HG03025 (cell line): Measurements from ENCODE around the gene IP6K3.

Experiments used
- ATAC-seq: cut with Tn5 transposase; IDR thresholded peaks from one replicate; pipeline ENCODE4 v1.9.1; 2021; ENCODE audit warnings: mild to moderate bottlenecking, moderate library complexity; ENCODE audit not compliant: unreplicated experiment, low FRiP score

The IP6K3 gene

DNA sequence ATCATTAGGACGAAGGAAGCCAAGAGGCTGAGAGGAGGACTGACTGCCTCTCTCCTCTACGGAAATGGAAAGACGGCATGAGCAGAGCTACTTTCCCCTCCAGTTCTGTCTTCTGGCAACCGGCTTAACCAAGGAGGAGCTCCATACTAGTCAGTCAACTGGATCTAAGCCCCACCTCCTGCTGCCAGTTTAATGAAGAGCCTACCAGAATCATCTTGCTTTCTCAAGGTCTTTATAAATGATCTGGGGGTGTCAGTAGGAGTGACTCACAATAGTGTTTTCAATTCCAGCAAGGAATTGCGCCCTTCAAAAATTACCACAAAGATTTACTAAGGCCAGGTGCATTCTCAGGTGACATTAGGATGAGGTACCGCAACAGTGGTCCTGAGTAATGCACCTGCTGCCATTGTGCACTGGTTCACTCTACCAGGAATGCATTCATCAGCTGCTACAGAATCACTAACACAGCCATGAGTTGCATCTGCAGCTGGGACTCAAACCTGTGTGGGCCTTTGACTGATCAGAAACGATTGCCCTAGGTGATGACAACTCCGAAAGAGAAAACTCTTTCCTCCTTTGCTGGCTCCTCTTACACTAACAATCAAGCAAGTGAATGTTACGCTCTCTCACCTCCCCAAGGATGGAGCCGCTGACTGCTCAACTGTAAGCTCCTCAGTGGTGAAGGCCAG lies 38.0 kb downstream of the IP6K3 start:
- ATAC-seq = no peak

DNA sequence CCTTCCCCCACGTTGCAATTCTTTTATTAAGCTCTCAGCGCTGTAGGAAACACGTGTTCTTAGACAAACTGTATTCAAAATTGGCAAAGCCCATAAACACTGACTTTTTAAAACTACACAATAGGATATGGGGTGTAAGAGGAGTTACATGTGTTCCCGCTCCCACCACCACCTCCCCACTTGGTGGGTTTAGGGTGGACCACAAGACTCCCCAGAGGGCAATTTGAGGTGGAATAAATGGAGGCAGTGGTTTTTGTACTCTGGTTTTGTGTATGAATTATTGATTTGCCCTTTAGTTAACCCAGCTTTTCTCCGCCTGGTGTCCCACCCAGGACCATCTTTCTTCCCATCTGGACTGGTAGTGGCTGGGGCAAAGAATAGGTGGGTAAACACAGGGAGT lies 38.9 kb downstream of the IP6K3 start:
- no peak for ATAC-seq

DNA sequence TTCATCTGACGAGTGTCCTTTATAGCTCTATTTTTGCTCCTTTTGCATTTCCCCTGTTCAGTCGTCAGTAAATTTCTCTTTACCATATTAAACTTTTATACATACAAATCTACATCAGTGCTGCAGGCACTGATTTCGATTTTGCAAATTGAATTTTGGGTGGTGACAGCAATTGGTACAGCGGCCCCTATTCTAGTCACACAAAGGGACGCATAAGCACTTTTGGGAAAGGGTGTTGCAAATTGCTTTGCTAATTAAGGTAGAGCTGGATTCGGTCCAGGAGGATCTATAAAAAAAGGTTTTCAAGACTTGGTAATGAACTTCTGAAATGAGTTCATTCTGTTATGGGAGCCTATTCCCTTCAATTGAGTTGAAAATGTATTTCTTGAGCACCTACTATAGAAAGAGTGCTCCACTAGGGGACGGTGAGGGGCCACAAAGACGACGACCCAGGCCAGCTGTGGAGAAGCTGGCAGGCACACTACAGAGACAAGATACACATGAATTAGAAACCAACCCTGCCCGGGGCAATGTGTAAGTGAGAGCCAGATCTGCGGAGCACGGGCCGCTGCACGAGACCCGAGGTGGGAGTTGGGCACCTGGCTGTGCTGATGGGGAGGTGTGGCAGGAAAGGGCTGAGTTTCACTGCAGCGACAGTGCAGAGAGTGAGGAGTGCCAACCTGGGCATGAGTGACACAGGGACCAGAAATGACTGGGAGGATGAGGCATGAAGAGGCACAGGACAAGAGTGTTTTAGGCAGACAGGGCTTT lies 40.6 kb downstream of the IP6K3 start:
- no peak for ATAC-seq

DNA sequence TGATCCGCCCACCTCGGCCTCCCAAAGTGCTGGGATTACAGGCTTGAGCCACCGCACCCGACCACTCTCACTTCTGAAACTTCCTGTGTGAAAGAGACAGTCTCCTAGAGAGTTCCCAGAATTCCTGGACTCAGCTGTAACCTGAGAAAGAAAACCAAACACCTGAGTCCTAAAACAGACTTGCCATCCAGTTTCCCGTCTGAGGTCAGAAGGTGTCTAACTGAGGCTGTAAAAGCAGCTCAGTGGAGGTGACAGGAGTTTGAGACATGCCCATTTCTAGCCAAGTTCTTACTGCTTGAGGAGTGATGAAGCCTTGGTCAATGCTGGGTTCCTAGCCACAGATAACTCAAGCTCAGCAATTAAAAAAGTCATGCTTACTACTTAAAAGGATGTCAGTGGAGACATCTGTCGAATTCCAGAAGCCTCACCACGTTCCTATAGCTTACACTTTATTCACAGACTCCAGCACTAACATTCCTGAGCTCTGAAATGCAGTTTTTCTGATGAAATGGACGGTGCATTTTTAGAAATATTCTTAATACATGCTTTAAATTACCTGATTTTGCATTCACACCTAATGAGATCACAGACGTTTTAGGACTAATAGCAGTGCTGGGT lies 41.3 kb downstream of the IP6K3 start:
- no peak for ATAC-seq

- no peak for ATAC-seq
Measured at GRCh38 chr6:33704215-33705066, 42.3 kb downstream of the IP6K3 start.

DNA sequence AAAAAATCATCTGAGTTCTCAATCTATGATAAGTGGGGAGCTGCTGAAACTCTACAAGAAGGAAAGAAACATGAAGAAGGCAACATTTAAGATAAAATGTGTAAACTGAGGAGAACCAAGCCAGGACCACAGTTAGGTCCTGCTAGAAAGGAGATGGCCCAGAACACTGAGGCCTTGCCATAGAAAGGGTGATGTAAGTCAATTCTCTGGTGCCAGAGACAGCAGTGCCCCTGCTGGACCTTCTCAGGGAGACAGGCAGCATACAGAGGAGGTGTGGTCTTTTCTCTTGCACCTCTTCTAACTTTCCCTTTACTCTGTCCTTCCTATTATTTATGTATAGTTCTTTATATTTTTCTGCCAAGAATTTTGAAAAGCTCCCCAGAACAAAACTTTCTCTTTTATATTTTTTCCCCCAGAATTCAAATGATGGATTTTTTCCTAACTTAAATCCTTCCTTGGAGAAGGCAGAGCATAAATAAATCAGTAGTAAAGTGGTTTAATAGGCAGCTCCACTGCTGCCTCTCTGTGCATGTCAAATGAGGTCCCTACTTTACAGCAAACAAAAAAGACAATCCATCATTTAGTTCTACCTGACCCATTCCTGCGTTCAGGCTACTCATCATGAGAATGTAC lies 44.2 kb downstream of the IP6K3 start:
- ATAC-seq = no peak

DNA sequence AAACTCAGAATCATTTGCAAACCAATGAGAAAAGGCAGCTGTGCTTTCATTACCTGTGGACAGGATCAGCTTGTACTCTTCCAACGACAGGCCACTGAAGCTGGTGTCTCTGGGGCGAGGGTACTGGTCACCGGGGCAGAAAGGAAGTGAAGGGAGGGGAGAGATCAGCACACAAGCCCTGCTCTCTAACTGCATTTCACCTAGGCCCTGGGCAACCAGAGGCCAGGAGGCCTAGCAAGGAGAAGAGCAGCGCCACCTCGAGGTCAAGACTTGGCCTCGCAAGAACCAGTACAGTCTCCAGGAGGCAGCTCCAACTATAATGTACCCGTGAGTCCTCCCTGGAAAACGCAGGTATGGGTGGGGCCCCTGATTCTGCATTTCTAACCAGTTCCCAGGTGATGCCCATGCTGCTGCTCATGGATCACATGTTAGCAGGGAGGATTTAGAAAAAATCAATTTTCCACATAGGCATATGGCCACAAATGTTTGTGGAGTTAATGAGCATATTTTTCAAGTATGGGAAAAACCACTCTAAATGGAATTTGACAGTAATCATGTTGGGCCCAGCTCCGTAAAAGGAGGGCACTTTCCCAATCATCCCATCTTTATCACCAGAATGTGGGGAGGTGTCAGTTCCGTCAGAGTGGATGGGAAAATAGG lies 46.2 kb downstream of the IP6K3 start:
- ATAC-seq = no peak

DNA sequence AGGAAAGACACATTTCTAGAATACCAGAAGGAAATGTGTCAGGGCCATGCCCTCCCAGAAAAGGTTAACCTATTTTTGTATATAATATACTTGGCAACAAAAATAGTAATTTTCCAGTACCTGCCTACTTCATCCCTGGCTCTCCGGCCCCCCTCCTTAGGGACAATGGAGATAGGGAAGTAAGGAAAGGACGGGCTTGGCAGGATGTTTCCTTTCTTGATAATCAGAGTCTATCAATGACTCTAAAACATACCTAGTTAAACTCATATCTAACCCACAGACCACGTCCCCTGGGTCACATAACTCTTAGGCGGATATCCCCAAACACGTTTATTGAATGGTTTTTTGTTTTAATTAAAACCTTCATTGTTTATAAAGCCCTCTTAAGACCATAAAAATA lies 47.0 kb downstream of the IP6K3 start:
- no peak for ATAC-seq

DNA sequence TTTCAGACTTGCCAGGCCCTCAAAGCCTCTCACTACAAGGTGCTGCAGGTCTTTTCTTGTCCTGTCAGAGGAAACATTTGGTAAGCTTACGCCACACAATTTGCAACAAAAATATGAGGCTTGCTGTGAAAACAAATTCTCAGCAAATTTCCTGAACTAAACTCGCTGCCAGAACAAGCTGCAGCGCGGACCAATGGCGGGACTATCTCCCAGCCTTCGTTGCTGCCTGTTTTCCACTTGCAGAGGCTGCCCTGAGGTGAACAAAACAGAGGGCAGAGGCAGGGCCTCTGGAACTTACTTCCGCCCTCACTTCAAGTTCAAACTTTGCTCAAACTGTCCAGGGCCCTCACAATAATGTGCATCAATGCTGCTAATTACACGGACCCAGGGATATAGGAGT lies 47.6 kb downstream of the IP6K3 start:
- no peak for ATAC-seq

- no peak for ATAC-seq
Measured at GRCh38 chr6:33698494-33698893, 48.2 kb downstream of the IP6K3 start.

DNA sequence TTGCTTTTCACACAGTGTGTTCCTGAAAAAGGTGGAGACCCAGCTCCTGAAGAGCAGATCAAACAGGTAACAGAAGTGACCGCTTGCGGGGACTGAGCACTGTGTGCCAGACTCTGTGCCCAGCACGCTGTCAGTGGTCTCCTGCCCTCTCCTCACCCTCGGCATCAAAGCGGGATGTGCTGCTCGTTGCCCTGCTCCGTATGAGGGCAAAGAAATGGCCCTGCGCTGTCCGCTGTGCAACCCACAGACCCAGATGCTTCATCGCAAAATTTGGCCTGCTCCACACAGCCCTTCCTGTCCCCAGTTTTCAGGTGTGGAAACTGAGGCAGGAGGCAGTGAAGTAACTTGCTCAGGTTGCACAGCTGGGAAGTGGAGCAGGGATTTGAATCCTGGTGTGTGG lies 48.9 kb downstream of the IP6K3 start:
- no peak for ATAC-seq

- no peak for ATAC-seq
Measured at GRCh38 chr6:33696548-33697518, 49.9 kb downstream of the IP6K3 start.

DNA sequence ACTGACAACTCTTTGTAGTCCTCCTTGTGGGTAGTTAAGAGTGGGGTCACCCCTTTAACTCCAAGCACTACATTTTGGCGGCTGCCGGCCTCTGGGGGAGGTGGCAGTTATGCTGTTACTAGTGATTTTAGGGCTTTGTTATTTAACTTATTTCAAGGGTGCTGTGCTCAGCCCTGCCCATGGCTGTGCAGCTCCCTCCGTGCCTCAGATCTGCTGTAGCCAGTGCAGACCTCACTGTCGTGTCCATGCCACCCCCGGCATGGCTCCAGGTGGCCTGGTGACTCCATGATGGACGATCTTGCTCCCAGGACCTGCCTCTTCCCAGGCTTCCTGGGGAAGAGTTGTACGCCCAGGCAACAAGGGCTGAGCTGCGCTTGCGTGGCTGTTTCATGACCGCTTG lies 50.6 kb downstream of the IP6K3 start:
- ATAC-seq = no peak

DNA sequence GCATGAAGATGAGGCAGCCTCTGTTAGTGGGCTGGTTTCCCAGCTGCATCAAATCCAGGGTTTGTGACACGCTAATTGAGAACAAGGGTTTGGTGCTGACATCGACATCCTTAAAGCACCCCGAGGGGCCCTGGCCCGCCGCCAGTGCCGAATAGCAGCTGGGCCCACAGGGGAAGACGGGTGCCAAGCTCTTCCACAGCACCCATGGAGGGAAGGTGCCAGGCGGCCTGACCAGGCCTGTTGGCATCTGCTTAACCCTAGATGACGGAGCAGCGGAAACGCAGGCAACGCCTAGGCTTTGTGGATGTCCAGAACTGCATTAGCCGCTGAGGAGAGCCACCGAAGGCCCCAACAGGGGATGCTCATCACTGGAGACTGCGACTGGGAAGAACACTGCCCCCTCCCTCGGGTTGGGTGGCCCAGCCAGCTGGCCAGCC lies 51.2 kb downstream of the IP6K3 start:
- no peak for ATAC-seq

GRCh38 chr6:33694977-33695376 lies 51.7 kb downstream of the IP6K3 start:
- ATAC-seq = no peak

DNA sequence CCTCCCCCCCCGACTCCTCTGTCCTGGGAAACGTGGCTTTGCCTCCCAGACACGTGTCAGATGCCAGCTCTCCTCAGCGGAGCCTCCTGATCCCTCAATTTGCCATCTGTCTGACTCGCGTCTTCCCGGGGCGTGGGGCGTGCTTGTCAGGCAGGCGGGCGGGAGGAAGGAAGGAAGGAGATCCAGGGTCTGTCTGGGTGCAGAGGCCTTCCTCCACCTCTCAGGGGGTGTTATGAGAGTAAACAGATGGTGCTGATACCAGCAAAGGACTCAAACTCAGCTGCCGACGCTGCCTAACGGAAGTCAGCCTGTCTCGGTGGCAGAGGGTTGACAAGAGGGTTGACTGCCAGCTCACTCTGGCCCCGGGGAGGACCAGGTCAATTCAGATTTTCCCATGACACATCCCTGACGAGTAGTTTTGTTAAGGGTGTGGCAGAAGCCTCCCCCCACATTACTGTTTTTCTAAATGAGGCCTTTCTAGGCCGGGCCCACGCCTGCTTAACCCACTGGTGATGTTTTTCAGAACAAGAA lies 52.2 kb downstream of the IP6K3 start:
- no peak for ATAC-seq

GRCh38 chr6:33693186-33694105 lies 53.3 kb downstream of the IP6K3 start:
- no peak for ATAC-seq
